OCI-LY7 (cell line): Measurements from ENCODE around the gene RAD23B. TPM values are rescaled to one million over a fixed set of nuclear protein-coding genes. Genes with fewer than 3 reads are reported as not detected.

ENCODE experiments used
- BruUV-seq: library from RNA; stranded (reverse); fragments of 400-500 nt; replicated peaks from 2 replicates; lab custom pipeline; 2021; lab: Mats Ljungman, UMichigan
- CTCF ChIA-PET: fragments of 300-600 bp; sonication (Branson Sonifier 250); formaldehyde crosslinking; loops from one replicate; lab custom pipeline; 2022; ENCODE audit warnings: antibody characterized with exemption; ENCODE audit not compliant: unreplicated experiment; lab: Charles Lee
- POLR2A ChIA-PET: fragments of 300-600 bp; sonication (Branson Sonifier 250); formaldehyde crosslinking; loops from one replicate; lab custom pipeline; 2022; ENCODE audit warnings: antibody characterized with exemption; lab: Charles Lee
- DNase-seq: peaks from one replicate; pipeline ENCODE4 v3.0.0-alpha.2; 2015; ENCODE audit warnings: low spot score
- H2AFZ ChIP-seq: fragments of 200-600 bp; sonication (generic), shearing (Covaris generic); 2 replicates; pipeline ENCODE4 v1.6.1; 2014; ENCODE audit warnings: mild to moderate bottlenecking, antibody characterized with exemption, low read length, moderate library complexity
- H3K27ac ChIP-seq: fragments of 200-600 bp; sonication (generic); 2 replicates; pipeline ENCODE4 v1.5.1; 2014; ENCODE audit warnings: mixed run types, low read depth, mild to moderate bottlenecking, moderate library complexity, low read length, inconsistent platforms; ENCODE audit not compliant: poor library complexity, severe bottlenecking
- H3K36me3 ChIP-seq: fragments of 200-600 bp; sonication (generic); 2 replicates; pipeline ENCODE4 v1.6.1; 2014; ENCODE audit warnings: mild to moderate bottlenecking, antibody characterized with exemption, low read length, moderate library complexity, mixed read lengths; ENCODE audit not compliant: insufficient read depth
- H3K4me1 ChIP-seq: fragments of 200-600 bp; sonication (generic); 2 replicates; pipeline ENCODE4 v1.5.1; 2014; ENCODE audit warnings: mild to moderate bottlenecking, low read length; ENCODE audit not compliant: insufficient read depth, poor library complexity, severe bottlenecking
- H3K4me2 ChIP-seq: fragments of 200-600 bp; sonication (generic); 2 replicates; pipeline ENCODE4 v1.6.1; 2014; ENCODE audit warnings: mild to moderate bottlenecking, low read length
- H3K4me3 ChIP-seq: fragments of 200-600 bp; sonication (generic); 2 replicates; pipeline ENCODE4 v1.5.1; 2014; ENCODE audit warnings: mild to moderate bottlenecking, low read depth, low read length; ENCODE audit not compliant: poor library complexity, severe bottlenecking
- H3K79me2 ChIP-seq: fragments of 200-600 bp; sonication (generic); 2 replicates; pipeline ENCODE4 v1.6.1; 2016; ENCODE audit warnings: low read depth, mild to moderate bottlenecking, low read length, moderate library complexity, mixed read lengths; ENCODE audit not compliant: insufficient read depth
- H3K9me2 ChIP-seq: fragments of 200-600 bp; sonication (generic); 2 replicates; pipeline ENCODE4 v1.6.1; 2016; ENCODE audit warnings: mild to moderate bottlenecking, low read length, mixed read lengths; ENCODE audit not compliant: insufficient read depth
- H3K9me3 ChIP-seq: fragments of 200-600 bp; sonication (generic); 2 replicates; pipeline ENCODE4 v1.6.1; 2014; ENCODE audit warnings: mild to moderate bottlenecking, mixed run types, low read length, mixed read lengths
- H4K20me1 ChIP-seq: fragments of 200-600 bp; sonication (generic); 2 replicates; pipeline ENCODE4 v1.6.1; 2014; ENCODE audit warnings: mild to moderate bottlenecking, antibody characterized with exemption, low read length, moderate library complexity, mixed read lengths; ENCODE audit not compliant: insufficient read depth
- EZH2phosphoT487 ChIP-seq: fragments of 200-600 bp; sonication (generic); IDR thresholded peaks from 2 replicates; pipeline ENCODE4 v1.6.1; 2018; ENCODE audit warnings: low read depth, borderline replicate concordance, mild to moderate bottlenecking, mixed run types, antibody characterized with exemption, low read length, moderate library complexity, mixed read lengths
- intact Hi-C: fragments of 100-400 bp; cut with micrococcal nuclease; formaldehyde crosslinking; loops from one replicate; pipeline ENCODE4 v1.10.0; 2022; ENCODE audit not compliant: unreplicated experiment
- total RNA-seq, 2 experiments: library from RNA; depleted of rRNA in 1 of 2; stranded (reverse); fragments of >200 nt in 1 of 2; shearing (Covaris generic) in 1 of 2; gene quantifications; 2 replicates each; pipeline ENCODE4 v1.2.3, GENCODE V29; 2014 to 2022
- TF ChIP-seq, protein P1 (sequence below): fragments of 200-600 bp; sonication (generic); conservative IDR thresholded peaks from 2 replicates; pipeline ENCODE4 v1.5.1; 2014; ENCODE audit warnings: mild to moderate bottlenecking, antibody characterized with exemption, low read length, moderate library complexity, mixed read lengths

RAD23B gene
- total RNA-seq, 2 experiments from 2014 or later, result 67.3 to 120 TPM

DNA sequence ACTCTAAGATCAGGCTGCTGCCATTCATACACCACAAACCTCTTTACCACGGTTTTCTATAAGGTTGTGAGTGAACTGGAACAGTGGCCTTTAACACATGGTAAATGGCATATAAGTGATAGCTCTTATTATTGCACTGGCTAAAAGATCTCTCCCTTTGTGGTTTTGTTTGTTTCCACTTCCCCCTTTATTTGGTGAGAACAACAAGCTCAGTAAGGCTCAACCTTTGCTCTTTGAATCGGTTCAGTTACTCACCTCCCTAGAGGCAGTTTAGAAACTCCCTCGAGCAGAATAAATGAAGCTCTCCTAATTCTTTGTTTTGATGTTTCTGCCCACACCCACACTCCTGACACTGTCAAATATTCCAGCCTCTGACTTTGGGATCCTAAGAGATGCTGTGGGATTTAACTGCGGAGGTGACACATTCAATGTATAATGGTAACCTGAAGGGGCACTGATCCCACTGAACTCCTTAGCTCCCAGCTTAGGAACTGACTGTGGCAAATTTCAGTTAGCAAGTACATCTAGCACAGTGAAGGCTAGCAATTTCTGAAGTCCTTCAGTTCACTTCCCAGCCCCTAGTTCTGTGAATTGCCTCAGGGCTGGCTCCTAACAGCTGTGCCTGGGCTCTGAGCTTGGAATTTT lies 22.5 kb upstream of the RAD23B start:
- Histone ChIP-seq H3K9me3 (no peaks in the 10 kb centered on the region), H3K27ac (peak overlapping the region; percentile 64), H4K20me1 (no peaks in the 10 kb centered on the region; the same call in 1 of the 2 replicates), H3K36me3 (no peaks in the 10 kb centered on the region), H2AFZ (peak overlapping the region; percentile 39; the same call in 1 of the 2 replicates), H3K4me3 (peak overlapping the region; percentile 44), H3K79me2 (no peaks in the 10 kb centered on the region), H3K9me2 (no peaks in the 10 kb centered on the region), H3K4me1 (peaks cover 24% of the 10 kb centered on the region), H3K4me2 (peak overlapping the region; percentile 83)
- CTCF ChIA-PET, result interaction anchor here (1.3 kb wide), 1 partner anchor 21 kb away, joined by 3 read pairs; no protein-coding TSS in a partner anchor
- DNase-seq, result peak; percentile 86
- POLR2A ChIA-PET, result interaction anchor here (0.5 to 3.1 kb wide), 17 partner anchors 9 to 1711 kb away, joined by 3 to 21 read pairs (median 3); partner anchors contain the start of gene RAD23B
- intact Hi-C loops, result no loop called here
- TF ChIP-seq, protein P1, sequence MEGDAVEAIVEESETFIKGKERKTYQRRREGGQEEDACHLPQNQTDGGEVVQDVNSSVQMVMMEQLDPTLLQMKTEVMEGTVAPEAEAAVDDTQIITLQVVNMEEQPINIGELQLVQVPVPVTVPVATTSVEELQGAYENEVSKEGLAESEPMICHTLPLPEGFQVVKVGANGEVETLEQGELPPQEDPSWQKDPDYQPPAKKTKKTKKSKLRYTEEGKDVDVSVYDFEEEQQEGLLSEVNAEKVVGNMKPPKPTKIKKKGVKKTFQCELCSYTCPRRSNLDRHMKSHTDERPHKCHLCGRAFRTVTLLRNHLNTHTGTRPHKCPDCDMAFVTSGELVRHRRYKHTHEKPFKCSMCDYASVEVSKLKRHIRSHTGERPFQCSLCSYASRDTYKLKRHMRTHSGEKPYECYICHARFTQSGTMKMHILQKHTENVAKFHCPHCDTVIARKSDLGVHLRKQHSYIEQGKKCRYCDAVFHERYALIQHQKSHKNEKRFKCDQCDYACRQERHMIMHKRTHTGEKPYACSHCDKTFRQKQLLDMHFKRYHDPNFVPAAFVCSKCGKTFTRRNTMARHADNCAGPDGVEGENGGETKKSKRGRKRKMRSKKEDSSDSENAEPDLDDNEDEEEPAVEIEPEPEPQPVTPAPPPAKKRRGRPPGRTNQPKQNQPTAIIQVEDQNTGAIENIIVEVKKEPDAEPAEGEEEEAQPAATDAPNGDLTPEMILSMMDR, result 0 out of 2 replicates have a peak, but pooled peaks have one; percentile 12
- no peak for TF ChIP-seq EZH2phosphoT487
- no TSS peak for BruUV-seq

DNA sequence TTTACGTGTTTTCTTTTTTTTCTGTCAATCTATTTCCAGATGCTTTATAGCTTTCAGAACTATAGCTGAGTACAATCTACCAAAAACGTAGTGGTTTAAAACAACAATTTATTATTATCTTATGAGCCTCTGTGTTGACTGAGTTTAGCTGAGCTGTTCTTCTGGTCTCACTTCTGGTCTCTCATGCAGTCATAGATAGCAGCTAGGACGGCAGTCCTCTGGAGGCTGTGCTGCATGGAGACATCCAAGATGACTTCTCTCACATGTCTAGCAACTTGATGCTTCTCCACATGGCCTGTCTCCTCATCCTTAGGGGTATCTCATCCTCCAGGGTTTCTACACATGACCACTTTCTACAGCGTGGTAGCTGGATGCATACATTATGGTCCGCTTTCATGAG lies 22.0 kb upstream of the RAD23B start:
- peak overlapping the region; percentile 39; the same call in 1 of the 2 replicates for H2AFZ ChIP-seq
- no peaks in the 10 kb centered on the region for H3K9me2 ChIP-seq
- H3K4me2 ChIP-seq, result peak overlapping the region; percentile 83
- TF ChIP-seq, protein P1, result no peak
- no peak for TF ChIP-seq EZH2phosphoT487
- no TSS peak for BruUV-seq
- H3K36me3 ChIP-seq, result no peaks in the 10 kb centered on the region
- intact Hi-C loops, result no loop called here
- H3K79me2 ChIP-seq, result no peaks in the 10 kb centered on the region
- CTCF ChIA-PET, result interaction anchor here (1.3 kb wide), 1 partner anchor 21 kb away, joined by 3 read pairs; no protein-coding TSS in a partner anchor
- no peaks in the 10 kb centered on the region; the same call in 1 of the 2 replicates for H4K20me1 ChIP-seq
- DNase-seq, result peak; percentile 29
- no peaks in the 10 kb centered on the region for H3K9me3 ChIP-seq
- peaks cover 24% of the 10 kb centered on the region for H3K4me1 ChIP-seq
- H3K4me3 ChIP-seq, result peak overlapping the region; percentile 44
- H3K27ac ChIP-seq, result peak overlapping the region; percentile 64
- POLR2A ChIA-PET, result interaction anchor here (1.0 to 3.1 kb wide), 10 partner anchors 9 to 76 kb away, joined by 3 to 21 read pairs (median 4); partner anchors contain the start of gene RAD23B
